OCI-LY7 (cell line): ENCODE data around the gene TRAF6. TPM values are rescaled to one million over a fixed set of nuclear protein-coding genes. Genes with fewer than 3 reads are reported as not detected.

Experiments
- BruUV-seq: library from RNA; stranded (reverse); fragments of 400-500 nt; replicated peaks from 2 replicates; lab custom pipeline; 2021; lab: Mats Ljungman, UMichigan
- CTCF ChIA-PET: fragments of 300-600 bp; sonication (Branson Sonifier 250); formaldehyde crosslinking; loops from one replicate; lab custom pipeline; 2022; ENCODE audit warnings: antibody characterized with exemption; ENCODE audit not compliant: unreplicated experiment; lab: Charles Lee
- POLR2A ChIA-PET: fragments of 300-600 bp; sonication (Branson Sonifier 250); formaldehyde crosslinking; loops from one replicate; lab custom pipeline; 2022; ENCODE audit warnings: antibody characterized with exemption; lab: Charles Lee
- DNase-seq: peaks from one replicate; pipeline ENCODE4 v3.0.0-alpha.2; 2015; ENCODE audit warnings: low spot score
- H2AFZ ChIP-seq: fragments of 200-600 bp; sonication (generic), shearing (Covaris generic); 2 replicates; pipeline ENCODE4 v1.6.1; 2014; ENCODE audit warnings: mild to moderate bottlenecking, antibody characterized with exemption, low read length, moderate library complexity
- H3K27ac ChIP-seq: fragments of 200-600 bp; sonication (generic); 2 replicates; pipeline ENCODE4 v1.5.1; 2014; ENCODE audit warnings: mixed run types, low read depth, mild to moderate bottlenecking, moderate library complexity, low read length, inconsistent platforms; ENCODE audit not compliant: poor library complexity, severe bottlenecking
- H3K36me3 ChIP-seq: fragments of 200-600 bp; sonication (generic); 2 replicates; pipeline ENCODE4 v1.6.1; 2014; ENCODE audit warnings: mild to moderate bottlenecking, antibody characterized with exemption, low read length, moderate library complexity, mixed read lengths; ENCODE audit not compliant: insufficient read depth
- H3K4me1 ChIP-seq: fragments of 200-600 bp; sonication (generic); 2 replicates; pipeline ENCODE4 v1.5.1; 2014; ENCODE audit warnings: mild to moderate bottlenecking, low read length; ENCODE audit not compliant: insufficient read depth, poor library complexity, severe bottlenecking
- H3K4me2 ChIP-seq: fragments of 200-600 bp; sonication (generic); 2 replicates; pipeline ENCODE4 v1.6.1; 2014; ENCODE audit warnings: mild to moderate bottlenecking, low read length
- H3K4me3 ChIP-seq: fragments of 200-600 bp; sonication (generic); 2 replicates; pipeline ENCODE4 v1.5.1; 2014; ENCODE audit warnings: mild to moderate bottlenecking, low read depth, low read length; ENCODE audit not compliant: poor library complexity, severe bottlenecking
- H3K79me2 ChIP-seq: fragments of 200-600 bp; sonication (generic); 2 replicates; pipeline ENCODE4 v1.6.1; 2016; ENCODE audit warnings: low read depth, mild to moderate bottlenecking, low read length, moderate library complexity, mixed read lengths; ENCODE audit not compliant: insufficient read depth
- H3K9me2 ChIP-seq: fragments of 200-600 bp; sonication (generic); 2 replicates; pipeline ENCODE4 v1.6.1; 2016; ENCODE audit warnings: mild to moderate bottlenecking, low read length, mixed read lengths; ENCODE audit not compliant: insufficient read depth
- H3K9me3 ChIP-seq: fragments of 200-600 bp; sonication (generic); 2 replicates; pipeline ENCODE4 v1.6.1; 2014; ENCODE audit warnings: mild to moderate bottlenecking, mixed run types, low read length, mixed read lengths
- H4K20me1 ChIP-seq: fragments of 200-600 bp; sonication (generic); 2 replicates; pipeline ENCODE4 v1.6.1; 2014; ENCODE audit warnings: mild to moderate bottlenecking, antibody characterized with exemption, low read length, moderate library complexity, mixed read lengths; ENCODE audit not compliant: insufficient read depth
- CTCF ChIP-seq: fragments of 200-600 bp; sonication (generic); conservative IDR thresholded peaks from 2 replicates; pipeline ENCODE4 v1.5.1; 2014; ENCODE audit warnings: mild to moderate bottlenecking, antibody characterized with exemption, low read length, moderate library complexity, mixed read lengths
- EZH2phosphoT487 ChIP-seq: fragments of 200-600 bp; sonication (generic); IDR thresholded peaks from 2 replicates; pipeline ENCODE4 v1.6.1; 2018; ENCODE audit warnings: low read depth, borderline replicate concordance, mild to moderate bottlenecking, mixed run types, antibody characterized with exemption, low read length, moderate library complexity, mixed read lengths
- intact Hi-C: fragments of 100-400 bp; cut with micrococcal nuclease; formaldehyde crosslinking; loops from one replicate; pipeline ENCODE4 v1.10.0; 2022; ENCODE audit not compliant: unreplicated experiment
- total RNA-seq, 2 experiments: library from RNA; depleted of rRNA in 1 of 2; stranded (reverse); fragments of >200 nt in 1 of 2; shearing (Covaris generic) in 1 of 2; gene quantifications; 2 replicates each; pipeline ENCODE4 v1.2.3, GENCODE V29; 2014 to 2022

The TRAF6 gene
- total RNA-seq, 2 experiments from 2014 or later = 5.5 to 10.2 TPM

- H2AFZ ChIP-seq = peak overlapping the region; percentile 63
These were observed 59.9 kb downstream of the TRAF6 start for GRCh38 chr11:36450110-36450572.

GRCh38 chr11:36449561-36450096 is 60.4 kb downstream of the TRAF6 start:
- ChIA-PET POLR2A (interaction anchor here (0.7 kb wide), 1 partner anchor 253 kb away, joined by 3 read pairs; no protein-coding TSS in a partner anchor), CTCF (interaction anchor here (0.5 to 1.4 kb wide), 2 partner anchors 29 to 99 kb away, joined by 3 to 4 read pairs; no protein-coding TSS in a partner anchor)
- H3K9me2 ChIP-seq = no peaks in the 10 kb centered on the region
- no peaks in the 10 kb centered on the region for H3K36me3 ChIP-seq
- peaks cover 9% of the 10 kb centered on the region for H3K4me1 ChIP-seq
- no peak overlapping the region for H3K27ac ChIP-seq
- no peak for DNase-seq
- H3K9me3 ChIP-seq = no peaks in the 10 kb centered on the region
- BruUV-seq = no TSS peak
- H3K4me3 ChIP-seq = peak overlapping the region; percentile 7
- H3K4me2 ChIP-seq = peak overlapping the region; percentile 60
- TF ChIP-seq EZH2phosphoT487 = no peak
- no peak for TF ChIP-seq CTCF
- no peaks in the 10 kb centered on the region for H3K79me2 ChIP-seq
- H2AFZ ChIP-seq = peak overlapping the region; percentile 63
- no peaks in the 10 kb centered on the region for H4K20me1 ChIP-seq
- intact Hi-C loops = no loop called here

More at GRCh38 chr11:36450110-36450572, 59.9 kb downstream of the TRAF6 start:
- intact Hi-C loops = no loop called here
- H3K79me2 ChIP-seq = no peaks in the 10 kb centered on the region
- peak; percentile 20 for DNase-seq
- H3K4me1 ChIP-seq = peaks cover 9% of the 10 kb centered on the region
- no peaks in the 10 kb centered on the region for H3K9me3 ChIP-seq
- ChIA-PET POLR2A (no interaction called here), CTCF (interaction anchor here (0.5 to 1.4 kb wide), 2 partner anchors 29 to 99 kb away, joined by 3 to 4 read pairs; no protein-coding TSS in a partner anchor)
- no peaks in the 10 kb centered on the region for H3K36me3 ChIP-seq
- H3K4me3 ChIP-seq = peak overlapping the region; percentile 7
- no TSS peak for BruUV-seq
- no peaks in the 10 kb centered on the region for H3K9me2 ChIP-seq
- H3K27ac ChIP-seq = no peak overlapping the region
- H3K4me2 ChIP-seq = peak overlapping the region; percentile 60
- no peak for TF ChIP-seq EZH2phosphoT487
- no peak for TF ChIP-seq CTCF
- H4K20me1 ChIP-seq = no peaks in the 10 kb centered on the region

GRCh38 chr11:36447947-36448346 is 62.1 kb downstream of the TRAF6 start:
- no peak overlapping the region for H2AFZ ChIP-seq
- H4K20me1 ChIP-seq = no peaks in the 10 kb centered on the region
- no peaks in the 10 kb centered on the region for H3K36me3 ChIP-seq
- no TSS peak for BruUV-seq
- H3K4me2 ChIP-seq = no peak overlapping the region
- intact Hi-C loops = no loop called here
- no peak overlapping the region for H3K27ac ChIP-seq
- H3K9me3 ChIP-seq = no peaks in the 10 kb centered on the region
- H3K9me2 ChIP-seq = no peaks in the 10 kb centered on the region
- peaks cover 9% of the 10 kb centered on the region for H3K4me1 ChIP-seq
- POLR2A ChIA-PET = no interaction called here
- CTCF ChIA-PET = no interaction called here
- H3K79me2 ChIP-seq = no peaks in the 10 kb centered on the region
- no peak for TF ChIP-seq CTCF
- TF ChIP-seq EZH2phosphoT487 = no peak
- no peak overlapping the region for H3K4me3 ChIP-seq
- no peak for DNase-seq
